GM12878 (cell line): ENCODE results near the gene SKIDA1. TPM values are rescaled to one million over a fixed set of nuclear protein-coding genes. Genes with fewer than 3 reads are reported as not detected.

ENCODE experiments used
- ATAC-seq: fragments of 200-7000 bp; cut with Tn5 transposase; 3 replicates; pipeline ENCODE4 v1.9.1; 2020; ENCODE audit warnings: mild to moderate bottlenecking, moderate library complexity
- BruUV-seq: library from RNA; stranded (reverse); fragments of 400-500 nt; replicated peaks from 2 replicates; lab custom pipeline; 2021; lab: Mats Ljungman, UMichigan
- CTCF ChIA-PET: fragments of 300-600 bp; sonication (Branson Sonifier 250); formaldehyde crosslinking; extraction: SDS; loops from one replicate; lab custom pipeline; 2021; ENCODE audit warnings: inconsistent platforms; lab: Yijun Ruan, JAX
- POLR2A ChIA-PET: fragments of 350-600 bp; formaldehyde crosslinking; extraction: SDS; loops from one replicate; lab custom pipeline; 2021; ENCODE audit warnings: inconsistent platforms; lab: Charles Lee
- RAD21 ChIA-PET: fragments of 300-600 bp; sonication (Branson Sonifier 250); formaldehyde crosslinking; loops from one replicate; lab custom pipeline; 2023; ENCODE audit warnings: antibody characterized with exemption; ENCODE audit not compliant: unreplicated experiment; lab: Charles Lee
- SMC1A ChIA-PET: fragments of 300-600 bp; sonication (Branson Sonifier 250); formaldehyde crosslinking; loops from one replicate; lab custom pipeline; 2023; ENCODE audit not compliant: unreplicated experiment, uncharacterized antibody; lab: Charles Lee
- DNase-seq: peaks from one replicate; pipeline ENCODE4 v3.0.0-alpha.2; 2011; ENCODE audit warnings: low read depth, low spot score
- FAIRE-seq: peaks from 3 replicates; lab custom pipeline; 2011; peaks lifted over from hg19 to GRCh38; lab: Jason Lieb, UNC
- H2AFZ ChIP-seq: 2 replicates; pipeline ENCODE4 v1.6.0; 2011; ENCODE audit warnings: low read depth, low read length, control low read depth; ENCODE audit not compliant: control insufficient read depth
- H3K27ac ChIP-seq: 2 replicates; pipeline ENCODE4 v1.5.1; 2011; ENCODE audit warnings: control low read depth; ENCODE audit not compliant: control insufficient read depth, insufficient read depth
- H3K27me3 ChIP-seq, 2 experiments: replicated peaks in 1 of 2; 2 replicates each; pipeline versions ENCODE4 v1.6.0 to v1.6.1; 2011; ENCODE audit warnings: low read length in 1 of 2; ENCODE audit not compliant: control insufficient read depth in 2 of 2, insufficient read depth in 2 of 2
- H3K36me3 ChIP-seq, 2 experiments: 2 replicates each; pipeline ENCODE4 v1.5.1; 2011; ENCODE audit warnings: low read length in 1 of 2; ENCODE audit not compliant: control insufficient read depth in 2 of 2, insufficient read depth in 2 of 2
- H3K4me1 ChIP-seq: 2 replicates; pipeline ENCODE4 v1.6.1; 2011; ENCODE audit warnings: mild to moderate bottlenecking, low read length, moderate library complexity, mixed read lengths; ENCODE audit not compliant: control insufficient read depth, insufficient read depth
- H3K4me2 ChIP-seq: 2 replicates; pipeline ENCODE4 v1.6.0; 2011; ENCODE audit warnings: control low read depth; ENCODE audit not compliant: control insufficient read depth, insufficient read depth
- H3K4me3 ChIP-seq: fragments of 200-600 bp; sonication (generic); 2 replicates; pipeline ENCODE4 v1.5.1; 2016
- H3K79me2 ChIP-seq: 2 replicates; pipeline ENCODE4 v1.6.0; 2011; ENCODE audit warnings: low read length; ENCODE audit not compliant: control insufficient read depth, insufficient read depth
- H3K9ac ChIP-seq: 2 replicates; pipeline ENCODE4 v1.8.0; 2011; ENCODE audit warnings: low read length, control low read depth, mixed read lengths; ENCODE audit not compliant: control insufficient read depth, insufficient read depth
- H3K9me3 ChIP-seq: replicated peaks from 3 replicates; pipeline ENCODE4 v1.5.1; 2011; ENCODE audit warnings: mild to moderate bottlenecking, low read length; ENCODE audit not compliant: control insufficient read depth, insufficient read depth
- H4K20me1 ChIP-seq: 2 replicates; pipeline ENCODE4 v1.6.0; 2011; ENCODE audit not compliant: control insufficient read depth, insufficient read depth
- ASH2L ChIP-seq: fragments of 300-600, 200-600 bp; sonication (generic); IDR thresholded peaks from 2 replicates; pipeline ENCODE4 v1.6.1; 2017; ENCODE audit warnings: low read depth, mild to moderate bottlenecking, borderline replicate concordance
- KAT2A ChIP-seq: conservative IDR thresholded peaks from 2 replicates; pipeline ENCODE4 v1.6.1; 2011; ENCODE audit warnings: low read depth, low read length; ENCODE audit not compliant: control insufficient read depth
- MYB ChIP-seq: fragments of 150-350 bp; IDR thresholded peaks from 2 replicates; pipeline ENCODE4 v1.6.1; 2014; ENCODE audit warnings: mild to moderate bottlenecking, low read depth, low read length, borderline replicate concordance
- NFIC ChIP-seq: IDR thresholded peaks from 2 replicates; pipeline ENCODE4 v1.6.1; 2012; ENCODE audit warnings: low read depth, mild to moderate bottlenecking, inconsistent platforms, low read length, moderate library complexity
- PAX5 ChIP-seq: IDR thresholded peaks from 2 replicates; pipeline ENCODE4 v1.6.1; 2011; ENCODE audit warnings: low read depth, low read length, borderline replicate concordance
- RAD21 ChIP-seq: IDR thresholded peaks from 2 replicates; pipeline ENCODE4 v1.6.1; 2011; ENCODE audit warnings: mild to moderate bottlenecking, low read depth, low read length, moderate library complexity; ENCODE audit not compliant: insufficient read depth
- SUPT20H ChIP-seq: IDR thresholded peaks from 2 replicates; pipeline ENCODE4 v1.6.1; 2011; ENCODE audit warnings: low read depth, mild to moderate bottlenecking, low read length, moderate library complexity, borderline replicate concordance; ENCODE audit not compliant: control insufficient read depth
- TAF1 ChIP-seq: IDR thresholded peaks from 2 replicates; pipeline ENCODE4 v1.6.1; 2011; ENCODE audit warnings: mild to moderate bottlenecking, low read depth, low read length, borderline replicate concordance
- WGBS: methylation state at CpG from one replicate; pipeline ENCODE4 v1.1.6; 2016; ENCODE audit warnings: low lambda C conversion rate; ENCODE audit not compliant: insufficient replicate concordance, insufficient coverage; ENCODE audit errors: missing lambda C conversion rate; 5-methylcytosine and 5-hydroxymethylcytosine counted together
- in situ Hi-C: fragments of 300-500 bp; cut with MboI; formaldehyde crosslinking; loops from 9 replicates; pipeline ENCODE4 v1.14.3; 2018; ENCODE audit warnings: mixed read lengths
- intact Hi-C: fragments of 100-400 bp; cut with micrococcal nuclease; formaldehyde crosslinking; loops from one replicate; pipeline ENCODE4 v1.14.2; 2022; ENCODE audit not compliant: unreplicated experiment
- polyA plus RNA-seq, 11 experiments: library from polyadenylated mRNA; depleted of rRNA in 4 of 11; unstranded in 6 of 11; stranded (reverse) in 5 of 11; fragments of >200 nt; fragmentation: Nextera tagmentation in 4 of 11; fragmentation: Illumina TruSeq in 1 of 11; extraction: Ambion mirVana in 4 of 11; extraction: Trizol in 1 of 11; gene quantifications; 1 replicate in 1 of 11; 2 replicates in 10 of 11; pipeline versions ENCODE4 v1.2.1 to v1.2.3, GENCODE V29; 2011 to 2016; ENCODE audit warnings: inconsistent platforms in 2 of 11, missing spikeins in 2 of 11, low read depth in 1 of 11
- total RNA-seq, 4 experiments: library from RNA; depleted of rRNA in 3 of 4; stranded (reverse); fragments of >200 nt in 3 of 4; fragmentation: Illumina TruSeq in 1 of 4; extraction: Trizol in 1 of 4; gene quantifications; 2 replicates each; pipeline versions ENCODE4 v1.2.1 to v1.2.3, GENCODE V29; 2013 to 2021
- TF ChIP-seq, protein P1 (sequence below): fragments of 450-650 bp; IDR thresholded peaks from 2 replicates; pipeline ENCODE4 v1.6.1; 2017; ENCODE audit warnings: mild to moderate bottlenecking
- TF ChIP-seq, protein P2 (sequence below): IDR thresholded peaks from 2 replicates; pipeline ENCODE4 v1.6.1; 2011; ENCODE audit warnings: mild to moderate bottlenecking, low read depth, low read length, moderate library complexity; ENCODE audit not compliant: insufficient replicate concordance

The SKIDA1 gene
- total and polyA plus RNA-seq, 10 of the 15 experiments (the other 5 are each of a cell fraction or from before 2014, with no cell fraction given): 0.05 to 0.90 (median 0.28) TPM

DNA sequence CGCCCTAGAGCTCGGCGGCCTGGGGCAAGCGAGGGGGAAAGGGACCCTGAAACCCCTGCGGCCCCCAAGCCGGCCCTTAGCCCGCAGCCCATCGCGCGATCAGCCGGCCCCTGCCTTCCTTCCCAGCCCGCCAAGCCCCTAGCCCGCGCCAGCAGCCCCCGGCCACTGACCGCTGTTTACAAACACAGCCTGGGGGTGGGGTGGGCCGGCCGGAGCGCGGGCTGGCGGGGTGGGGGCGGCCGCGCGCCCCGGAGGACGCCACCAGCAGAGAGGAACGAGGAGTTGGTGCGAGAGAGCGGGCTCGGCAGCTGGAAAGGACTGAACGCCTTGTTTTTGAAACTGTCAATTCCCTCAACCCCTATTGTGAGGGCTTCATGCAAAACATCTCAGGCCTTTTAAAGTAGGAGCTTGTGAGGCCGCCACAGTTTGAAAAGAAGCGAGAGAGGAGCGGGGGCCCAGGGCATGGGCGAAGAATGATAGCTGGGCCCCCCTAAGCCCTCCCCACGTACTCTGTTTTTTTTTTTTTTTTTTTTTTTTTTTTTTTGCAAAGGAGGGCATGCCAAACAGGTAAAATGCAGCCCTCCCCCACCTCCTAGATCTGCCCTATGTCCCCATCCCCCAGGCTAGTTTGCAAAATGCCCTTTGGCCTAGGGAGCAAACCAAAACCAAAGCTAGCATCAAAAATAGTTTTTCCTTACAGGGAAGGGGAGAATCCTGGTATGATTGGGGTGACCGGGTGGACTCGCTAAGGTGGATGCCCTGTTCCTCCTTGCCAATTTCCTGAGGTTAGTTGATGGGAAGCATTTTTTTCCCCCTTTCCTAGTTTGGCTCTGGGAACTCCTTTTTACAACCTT, 15.0 kb downstream of the SKIDA1 start (continued):
- no peak for TF ChIP-seq SUPT20H
- no peak for TF ChIP-seq TAF1
- TF ChIP-seq KAT2A: no peak
- no peak for TF ChIP-seq ASH2L

DNA sequence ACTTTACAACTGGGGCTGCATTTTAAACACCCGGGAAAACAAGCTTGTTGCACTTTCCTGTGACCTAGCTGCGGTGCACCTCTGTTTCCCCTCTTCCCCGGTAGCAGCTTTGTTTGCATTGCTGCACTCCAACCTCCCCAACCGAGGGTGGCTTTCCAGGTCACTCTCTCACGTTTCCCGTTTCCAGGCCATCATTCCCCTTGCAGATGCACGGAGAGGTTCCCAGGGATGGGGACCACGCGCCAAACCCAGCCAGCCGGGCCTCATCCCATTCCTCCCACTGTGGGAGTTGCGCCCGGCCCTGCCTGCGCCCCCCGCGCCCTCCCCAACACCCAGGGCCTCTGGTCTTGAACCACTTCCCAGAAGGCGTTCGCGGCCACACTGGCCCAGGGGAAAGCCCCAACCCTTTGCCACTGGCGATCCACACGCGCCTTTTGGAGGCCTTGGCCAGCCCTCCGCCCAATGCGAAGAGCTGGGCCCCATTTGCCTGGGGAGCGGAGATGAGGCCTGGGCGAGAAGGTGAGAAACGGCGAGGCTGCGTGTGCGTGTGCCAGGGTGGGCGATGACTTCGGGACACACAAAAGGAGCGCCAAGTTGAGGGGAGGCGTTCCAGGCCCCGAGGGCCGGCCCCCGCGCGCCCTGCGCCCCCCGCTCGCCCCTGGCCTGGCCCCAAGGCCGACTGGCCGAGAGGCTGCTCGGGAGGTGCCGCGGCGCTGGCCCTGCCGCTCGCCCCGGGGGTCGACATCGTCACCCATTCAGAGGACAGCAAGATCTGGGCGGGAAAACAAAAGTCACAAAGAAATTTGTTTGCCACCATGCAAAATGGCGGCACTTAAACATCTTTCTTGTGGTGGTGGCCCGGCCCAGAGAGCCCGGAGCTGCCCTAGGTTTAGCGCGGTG, 15.9 kb downstream of the SKIDA1 start:
- no peak overlapping the region for H2AFZ ChIP-seq
- no peak for FAIRE-seq
- peaks cover 0 to 18% of the 10 kb centered on the region in 2 experiments; a peak in 3 of 4 replicates for H3K27me3 ChIP-seq

More for the DNA sequence above, 15.9 kb downstream of the SKIDA1 start:
- H3K27ac ChIP-seq: no peak overlapping the region
- no peak overlapping the region for H3K9ac ChIP-seq
- intact Hi-C loops: no loop called here
- no peak overlapping the region for H3K4me3 ChIP-seq
- H3K4me1 ChIP-seq: no peaks in the 10 kb centered on the region
- TF ChIP-seq, protein P1, sequence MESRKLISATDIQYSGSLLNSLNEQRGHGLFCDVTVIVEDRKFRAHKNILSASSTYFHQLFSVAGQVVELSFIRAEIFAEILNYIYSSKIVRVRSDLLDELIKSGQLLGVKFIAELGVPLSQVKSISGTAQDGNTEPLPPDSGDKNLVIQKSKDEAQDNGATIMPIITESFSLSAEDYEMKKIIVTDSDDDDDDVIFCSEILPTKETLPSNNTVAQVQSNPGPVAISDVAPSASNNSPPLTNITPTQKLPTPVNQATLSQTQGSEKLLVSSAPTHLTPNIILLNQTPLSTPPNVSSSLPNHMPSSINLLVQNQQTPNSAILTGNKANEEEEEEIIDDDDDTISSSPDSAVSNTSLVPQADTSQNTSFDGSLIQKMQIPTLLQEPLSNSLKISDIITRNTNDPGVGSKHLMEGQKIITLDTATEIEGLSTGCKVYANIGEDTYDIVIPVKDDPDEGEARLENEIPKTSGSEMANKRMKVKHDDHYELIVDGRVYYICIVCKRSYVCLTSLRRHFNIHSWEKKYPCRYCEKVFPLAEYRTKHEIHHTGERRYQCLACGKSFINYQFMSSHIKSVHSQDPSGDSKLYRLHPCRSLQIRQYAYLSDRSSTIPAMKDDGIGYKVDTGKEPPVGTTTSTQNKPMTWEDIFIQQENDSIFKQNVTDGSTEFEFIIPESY: no peak
- TF ChIP-seq NFIC (no peak), PAX5 (no peak), MYB (no peak), RAD21 (no peak)
- TF ChIP-seq, protein P2, sequence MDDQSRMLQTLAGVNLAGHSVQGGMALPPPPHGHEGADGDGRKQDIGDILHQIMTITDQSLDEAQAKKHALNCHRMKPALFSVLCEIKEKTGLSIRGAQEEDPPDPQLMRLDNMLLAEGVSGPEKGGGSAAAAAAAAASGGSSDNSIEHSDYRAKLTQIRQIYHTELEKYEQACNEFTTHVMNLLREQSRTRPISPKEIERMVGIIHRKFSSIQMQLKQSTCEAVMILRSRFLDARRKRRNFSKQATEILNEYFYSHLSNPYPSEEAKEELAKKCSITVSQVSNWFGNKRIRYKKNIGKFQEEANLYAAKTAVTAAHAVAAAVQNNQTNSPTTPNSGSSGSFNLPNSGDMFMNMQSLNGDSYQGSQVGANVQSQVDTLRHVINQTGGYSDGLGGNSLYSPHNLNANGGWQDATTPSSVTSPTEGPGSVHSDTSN: no peak
- TF ChIP-seq, all 136 proteins: peak for 0
- ChIA-PET CTCF (interaction anchor here (0.9 kb wide), 1 partner anchor 27 kb away, joined by 4 read pairs; no protein-coding TSS in a partner anchor), RAD21 (no interaction called here), POLR2A (no interaction called here), SMC1A (no interaction called here)
- DNase-seq: no peak
- BruUV-seq: no TSS peak
- WGBS: 87% methylated on average over 45 of the region's 58 CpGs
- ATAC-seq: no peak
- no peaks in the 10 kb centered on the region for H4K20me1 ChIP-seq
- no peaks in the 10 kb centered on the region for H3K36me3 ChIP-seq
- in situ Hi-C loops: no loop called here
- no peaks in the 10 kb centered on the region for H3K9me3 ChIP-seq
- no peaks in the 10 kb centered on the region for H3K79me2 ChIP-seq
- no peak overlapping the region for H3K4me2 ChIP-seq
